ENCODE data around the gene MTARC1. TPM values are rescaled to one million over a fixed set of nuclear protein-coding genes. Genes with fewer than 3 reads are reported as not detected.
A peak's percentile ranks its signal among the peaks of the same experiment; 100 is the strongest.

Gene MTARC1
- total RNA-seq, 4 donors from 2014 or later: 10.0 to 28.8 (median 16.6) TPM

GRCh38 chr1:220809704-220810103 is 23.0 kb downstream of the MTARC1 start:
- Histone ChIP-seq H3K36me3 (no peaks in the 10 kb centered on the region), H3K9me3 (no peaks in the 10 kb centered on the region), H3K4me3 (no peak overlapping the region), H3K4me1 (peaks cover 0 to 15% (median 2%) of the 10 kb centered on the region in 4 donors), H3K27ac (no peak overlapping the region), H3K27me3 (no peaks in the 10 kb centered on the region)
- WGBS, 2 donors (ENCODE audit: low coverage in 1 of 2): 69 to 80% methylated on average over 3 to 8 of the region's 8 CpGs
- in situ Hi-C loops (cut with MboI; ENCODE audit: low pct_ligation_motif_present in 1 of 4, low pct_unique_long_range_greater_than_20kb in 1 of 4, low sequenced_read_pairs in 3 of 4): loop anchor here in 2 of 4 donors (25.0 kb wide), 2 partner anchors 628 to 928 kb away; partner anchors contain the start of gene DUSP10 (in 1 of the 2)
- intact Hi-C loops (cut with DNase I; ENCODE audit: low total_unique reads): loop anchor here (5.0 to 10.0 kb wide), 3 partner anchors 73 to 625 kb away; no protein-coding TSS in a partner anchor
- DNase-seq: no peak
- TF ChIP-seq POLR2A (IDR thresholded peaks at IDR 0.05): no peak
- TF ChIP-seq CTCF (IDR thresholded peaks at IDR 0.05): no peak
- no peak for TF ChIP-seq EP300 (IDR thresholded peaks at IDR 0.05; ENCODE audit: low read depth)
- TF ChIP-seq POLR2AphosphoS5 (IDR thresholded peaks at IDR 0.05): no peak

- no peak overlapping the region for H3K4me3 ChIP-seq
- intact Hi-C loops (cut with DNase I; ENCODE audit: low total_unique reads) (loop anchor here (5.0 to 10.0 kb wide), 3 partner anchors 72 to 625 kb away; no protein-coding TSS in a partner anchor), in situ Hi-C loops (cut with MboI; ENCODE audit: low pct_ligation_motif_present in 1 of 4, low pct_unique_long_range_greater_than_20kb in 1 of 4, low sequenced_read_pairs in 3 of 4) (loop anchor here in 2 of 4 donors (25.0 kb wide), 2 partner anchors 627 to 927 kb away; partner anchors contain the start of gene DUSP10 (in 1 of the 2))
- H3K4me1 ChIP-seq: peaks cover 0 to 19% (median 4%) of the 10 kb centered on the region in 4 donors
- WGBS, 2 donors (ENCODE audit: low coverage in 1 of 2): 36 to 48% methylated on average over 3 to 20 of the region's 20 CpGs
- no peaks in the 10 kb centered on the region for H3K9me3 ChIP-seq
- H3K27ac ChIP-seq: peak overlapping the region in 2 of 4 donors; percentile 26 to 36
- TF ChIP-seq CTCF (IDR thresholded peaks at IDR 0.05) (peak; percentile 80 to 88 (median 84)), POLR2A (IDR thresholded peaks at IDR 0.05) (no peak)
- H3K27me3 ChIP-seq: no peaks in the 10 kb centered on the region
- DNase-seq: peak; percentile 73
- no peaks in the 10 kb centered on the region for H3K36me3 ChIP-seq
Measured at GRCh38 chr1:220810179-220810653, 23.5 kb downstream of the MTARC1 start.

GRCh38 chr1:220810963-220811362 is 24.2 kb downstream of the MTARC1 start:
- 98% methylated on average over 2 of the region's 2 CpGs; no CpG with 5 or more reads in 1 of the 2 donors for WGBS, 2 donors (ENCODE audit: low coverage in 1 of 2)
- Histone ChIP-seq H3K9me3 (no peaks in the 10 kb centered on the region), H3K4me1 (peaks cover 0 to 21% (median 6%) of the 10 kb centered on the region in 4 donors), H3K4me3 (no peak overlapping the region), H3K27me3 (no peaks in the 10 kb centered on the region), H3K27ac (peak overlapping the region in 1 of 4 donors; percentile 36), H3K36me3 (no peaks in the 10 kb centered on the region)
- in situ Hi-C loops (cut with MboI; ENCODE audit: low pct_ligation_motif_present in 1 of 4, low pct_unique_long_range_greater_than_20kb in 1 of 4, low sequenced_read_pairs in 3 of 4): loop anchor here in 2 of 4 donors (25.0 kb wide), 2 partner anchors 626 to 926 kb away; partner anchors contain the start of gene DUSP10 (in 1 of the 2)
- no peak for DNase-seq
- intact Hi-C loops (cut with DNase I; ENCODE audit: low total_unique reads): loop anchor here (5.0 to 10.0 kb wide), 3 partner anchors 71 to 624 kb away; no protein-coding TSS in a partner anchor
- no peak for TF ChIP-seq EP300 (IDR thresholded peaks at IDR 0.05; ENCODE audit: low read depth)
- TF ChIP-seq POLR2A (IDR thresholded peaks at IDR 0.05): no peak
- TF ChIP-seq POLR2AphosphoS5 (IDR thresholded peaks at IDR 0.05): no peak
- TF ChIP-seq CTCF (IDR thresholded peaks at IDR 0.05): no peak

- DNase-seq: no peak
- in situ Hi-C loops (cut with MboI; ENCODE audit: low pct_ligation_motif_present in 1 of 4, low pct_unique_long_range_greater_than_20kb in 1 of 4, low sequenced_read_pairs in 3 of 4): loop anchor here in 2 of 4 donors (25.0 kb wide), 2 partner anchors 626 to 926 kb away; partner anchors contain the start of gene DUSP10 (in 1 of the 2)
- no peaks in the 10 kb centered on the region for H3K27me3 ChIP-seq
- intact Hi-C loops (cut with DNase I; ENCODE audit: low total_unique reads): loop anchor here (5.0 to 10.0 kb wide), 3 partner anchors 71 to 623 kb away; no protein-coding TSS in a partner anchor
- no peak overlapping the region for H3K27ac ChIP-seq
- no peaks in the 10 kb centered on the region for H3K9me3 ChIP-seq
- H3K4me1 ChIP-seq: peaks cover 0 to 21% (median 6%) of the 10 kb centered on the region in 4 donors
- no peak overlapping the region for H3K4me3 ChIP-seq
- H3K36me3 ChIP-seq: no peaks in the 10 kb centered on the region
- WGBS, 2 donors (ENCODE audit: low coverage in 1 of 2): 83 to 87% methylated on average over 5 of the region's 5 CpGs
- TF ChIP-seq EP300 (IDR thresholded peaks at IDR 0.05; ENCODE audit: low read depth): no peak
- TF ChIP-seq POLR2AphosphoS5 (IDR thresholded peaks at IDR 0.05): no peak
- TF ChIP-seq POLR2A (IDR thresholded peaks at IDR 0.05): no peak
- no peak for TF ChIP-seq CTCF (IDR thresholded peaks at IDR 0.05)
Measured at GRCh38 chr1:220811695-220812094, 25.0 kb downstream of the MTARC1 start.
